ENCODE measurements around the gene CYSLTR1. TPM values are rescaled to one million over a fixed set of nuclear protein-coding genes. Genes with fewer than 3 reads are reported as not detected.

The CYSLTR1 gene
- total RNA-seq, 1 experiment from 2014 or later = not detected

- H2AFZ ChIP-seq = no peak overlapping the region
- H4K20me1 ChIP-seq (ENCODE audit: insufficient read depth) = no peaks in the 10 kb centered on the region
- H3K9me3 ChIP-seq (ENCODE audit: insufficient read depth, low read depth) = no peaks in the 10 kb centered on the region
- H3K9me2 ChIP-seq (ENCODE audit: insufficient read depth) = no peaks in the 10 kb centered on the region
- no peak overlapping the region for H3K4me3 ChIP-seq
- no peaks in the 10 kb centered on the region for H3F3A ChIP-seq (ENCODE audit: insufficient read depth, low read depth)
- H3K27me3 ChIP-seq (ENCODE audit: insufficient read depth, low read depth) = no peaks in the 10 kb centered on the region
- POLR2A ChIA-PET (ENCODE audit: unreplicated experiment) = no interaction called here
- no peaks in the 10 kb centered on the region for H3K4me1 ChIP-seq (replicated peaks; ENCODE audit: insufficient read depth)
- H3K36me3 ChIP-seq (ENCODE audit: low read depth) = no peaks in the 10 kb centered on the region
- TF ChIP-seq CTCF (conservative IDR thresholded peaks at IDR 0.05) (no peak), EZH2 (IDR thresholded peaks at IDR 0.05; ENCODE audit: low read depth) (no peak)
- H3K79me2 ChIP-seq (ENCODE audit: low read depth) = no peaks in the 10 kb centered on the region
- intact Hi-C loops (cut with micrococcal nuclease; ENCODE audit: unreplicated experiment) = no loop called here
- H3K4me2 ChIP-seq = no peak overlapping the region
- no peak overlapping the region for H3K27ac ChIP-seq
- no peak for DNase-seq
- BruUV-seq (replicated peaks) = no TSS peak
- CTCF ChIA-PET = no interaction called here
These were observed 2.1 kb upstream of the CYSLTR1 start for GRCh38 chrX:78329486-78329885.

GRCh38 chrX:78326401-78326800 lies 1.0 kb downstream of the CYSLTR1 start:
- BruUV-seq (replicated peaks) = no TSS peak
- Histone ChIP-seq H3K79me2 (ENCODE audit: low read depth) (no peaks in the 10 kb centered on the region), H3K4me1 (replicated peaks; ENCODE audit: insufficient read depth) (no peaks in the 10 kb centered on the region), H3K9me2 (ENCODE audit: insufficient read depth) (no peaks in the 10 kb centered on the region), H3F3A (ENCODE audit: insufficient read depth, low read depth) (no peaks in the 10 kb centered on the region), H3K9me3 (ENCODE audit: insufficient read depth, low read depth) (no peaks in the 10 kb centered on the region), H4K20me1 (ENCODE audit: insufficient read depth) (no peaks in the 10 kb centered on the region), H3K4me2 (no peak overlapping the region), H3K27ac (no peak overlapping the region), H3K27me3 (ENCODE audit: insufficient read depth, low read depth) (no peaks in the 10 kb centered on the region), H3K4me3 (no peak overlapping the region), H2AFZ (no peak overlapping the region), H3K36me3 (ENCODE audit: low read depth) (no peaks in the 10 kb centered on the region)
- TF ChIP-seq EZH2 (IDR thresholded peaks at IDR 0.05; ENCODE audit: low read depth) (no peak), CTCF (conservative IDR thresholded peaks at IDR 0.05) (no peak)
- intact Hi-C loops (cut with micrococcal nuclease; ENCODE audit: unreplicated experiment) = no loop called here
- ChIA-PET CTCF (no interaction called here), POLR2A (ENCODE audit: unreplicated experiment) (no interaction called here)
- DNase-seq = no peak

GRCh38 chrX:78322863-78323262 lies 4.5 kb downstream of the CYSLTR1 start:
- no peaks in the 10 kb centered on the region for H4K20me1 ChIP-seq (ENCODE audit: insufficient read depth)
- POLR2A ChIA-PET (ENCODE audit: unreplicated experiment) = no interaction called here
- no peaks in the 10 kb centered on the region for H3K27me3 ChIP-seq (ENCODE audit: insufficient read depth, low read depth)
- DNase-seq = no peak
- H3K79me2 ChIP-seq (ENCODE audit: low read depth) = no peaks in the 10 kb centered on the region
- H3F3A ChIP-seq (ENCODE audit: insufficient read depth, low read depth) = no peaks in the 10 kb centered on the region
- H3K4me1 ChIP-seq (replicated peaks; ENCODE audit: insufficient read depth) = no peaks in the 10 kb centered on the region
- H3K9me3 ChIP-seq (ENCODE audit: insufficient read depth, low read depth) = no peaks in the 10 kb centered on the region
- H3K36me3 ChIP-seq (ENCODE audit: low read depth) = no peaks in the 10 kb centered on the region
- no peaks in the 10 kb centered on the region for H3K9me2 ChIP-seq (ENCODE audit: insufficient read depth)
- H3K27ac ChIP-seq = no peak overlapping the region
- BruUV-seq (replicated peaks) = no TSS peak
- H3K4me2 ChIP-seq = no peak overlapping the region
- no peak overlapping the region for H2AFZ ChIP-seq
- intact Hi-C loops (cut with micrococcal nuclease; ENCODE audit: unreplicated experiment) = no loop called here
- no peak overlapping the region for H3K4me3 ChIP-seq
- CTCF ChIA-PET = no interaction called here
- no peak for TF ChIP-seq EZH2 (IDR thresholded peaks at IDR 0.05; ENCODE audit: low read depth)
- TF ChIP-seq CTCF (conservative IDR thresholded peaks at IDR 0.05) = no peak

All from PC-9 (cell line).